Fibroblast of skin of left biceps (primary cell): ENCODE data around the gene TMEM52B.
"Not testable (repeated sequence)": the region's sequence is repeated elsewhere in the genome, so short reads cannot be mapped to it uniquely, and the experiment has no call there.

Source experiments
- DNase-seq, 2 experiments: peaks; one replicate each; pipeline ENCODE4 v3.0.0-alpha.2; 2013; ENCODE audit warnings: low read depth in 2 of 2

Gene TMEM52B

DNA sequence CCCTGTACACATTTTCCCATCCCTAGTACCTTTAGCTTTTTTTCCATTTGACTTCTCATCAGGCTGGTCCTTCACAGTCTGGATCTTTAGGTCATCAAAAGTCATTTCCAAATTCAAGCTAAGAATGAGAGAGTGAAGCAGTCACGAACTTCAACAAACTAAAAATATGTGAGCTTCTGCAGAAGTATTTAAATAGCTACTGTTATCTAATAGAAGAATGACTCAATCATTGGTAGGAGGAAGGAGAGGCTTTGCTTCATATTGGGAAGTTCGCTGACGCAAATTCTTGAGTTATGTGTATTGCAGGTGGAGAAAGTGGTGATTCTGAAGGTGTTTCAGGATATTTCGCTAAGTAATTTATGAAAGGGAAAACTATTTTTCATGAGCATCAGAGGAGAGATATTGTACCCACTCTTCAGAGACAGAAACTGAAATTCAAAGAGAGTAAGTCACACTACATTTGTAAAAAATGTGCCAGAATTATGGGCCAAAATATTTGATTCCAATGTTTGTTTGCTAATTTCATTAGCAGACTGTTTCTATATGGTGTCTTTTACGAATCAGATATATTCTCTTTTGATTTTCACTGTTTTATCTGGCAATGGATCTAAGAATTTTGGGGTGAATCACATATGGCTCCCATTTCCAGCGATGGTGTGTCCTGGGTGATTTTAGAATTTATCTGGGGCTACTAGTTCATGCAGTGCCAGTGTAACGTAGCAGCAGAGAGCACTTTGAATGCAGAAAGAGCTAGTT, 6.7 kb upstream of the TMEM52B start, which contains the start of gene OLR1:
Gene OLR1, minus strand, starts transcription at position 160 of the 756 bp plus-strand sequence. Its CDS starts 55 bp downstream, at position 105.
- DNase-seq = no peak

DNA sequence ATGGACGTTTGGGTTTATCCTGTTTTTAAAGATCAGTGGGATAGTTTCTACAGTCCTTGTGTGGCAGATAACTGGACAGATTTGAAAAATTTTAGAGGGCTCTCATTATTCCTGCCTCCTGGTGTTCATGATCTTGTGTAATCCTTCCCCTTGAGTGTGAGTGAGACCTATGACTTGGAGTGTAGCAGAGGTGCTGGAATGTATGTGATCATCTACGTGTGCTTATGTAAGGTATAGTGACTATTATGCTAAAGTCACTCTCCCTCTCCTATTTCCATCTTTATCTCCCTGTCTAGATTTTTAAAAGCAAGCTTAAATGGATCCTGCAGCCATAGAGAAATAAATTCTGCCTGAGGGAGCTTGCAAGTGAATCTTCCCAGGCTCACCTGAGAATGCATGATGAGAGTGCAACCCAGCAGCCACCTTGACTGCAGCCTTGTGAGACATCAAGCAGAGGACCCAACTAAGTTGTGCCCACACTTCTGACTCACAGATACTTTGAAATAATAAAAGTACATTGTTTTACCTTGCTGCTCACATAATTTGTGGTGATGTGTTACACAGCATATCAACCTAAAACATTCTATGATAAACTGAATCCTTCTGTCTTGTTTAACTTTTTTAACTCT, 3.7 kb upstream of the TMEM52B start:
- no peak for DNase-seq

DNA sequence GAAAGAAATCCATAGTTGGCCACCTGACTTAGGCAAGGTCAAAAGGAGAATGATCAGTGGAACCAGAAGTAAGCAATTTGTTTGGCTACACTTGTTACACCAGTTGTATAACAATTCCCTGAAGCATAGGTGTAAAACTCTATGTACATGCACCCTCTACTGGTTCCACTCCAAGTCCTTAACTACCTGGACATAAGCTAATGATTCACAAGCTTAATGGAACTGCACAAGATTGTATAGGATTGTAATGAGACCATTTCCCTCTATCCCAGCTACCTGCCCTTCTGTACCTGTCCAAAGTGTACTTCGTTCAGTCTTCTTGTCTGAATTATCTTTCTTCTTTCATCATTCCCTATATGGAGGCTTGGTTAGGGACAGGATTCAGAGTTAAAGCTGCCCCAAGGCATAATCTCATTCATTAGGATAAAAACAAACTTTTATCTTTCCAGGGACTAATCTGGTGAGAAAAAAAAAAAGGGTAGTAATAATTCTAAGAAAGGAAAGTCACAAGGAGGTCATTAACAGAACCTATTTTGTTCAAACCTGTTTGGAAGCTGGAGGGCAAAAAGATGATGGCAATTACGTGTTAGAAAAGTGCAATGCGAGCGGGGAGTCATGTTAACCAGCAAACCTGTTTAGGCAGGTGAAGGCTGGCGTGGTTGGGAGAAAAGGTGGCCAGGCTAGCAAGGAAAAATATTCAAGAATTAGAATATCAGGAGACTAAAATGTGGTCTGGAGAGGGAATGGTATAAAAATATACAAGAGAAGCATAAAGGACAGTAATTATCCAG, 2.8 kb upstream of the TMEM52B start:
- no peak for DNase-seq

DNA sequence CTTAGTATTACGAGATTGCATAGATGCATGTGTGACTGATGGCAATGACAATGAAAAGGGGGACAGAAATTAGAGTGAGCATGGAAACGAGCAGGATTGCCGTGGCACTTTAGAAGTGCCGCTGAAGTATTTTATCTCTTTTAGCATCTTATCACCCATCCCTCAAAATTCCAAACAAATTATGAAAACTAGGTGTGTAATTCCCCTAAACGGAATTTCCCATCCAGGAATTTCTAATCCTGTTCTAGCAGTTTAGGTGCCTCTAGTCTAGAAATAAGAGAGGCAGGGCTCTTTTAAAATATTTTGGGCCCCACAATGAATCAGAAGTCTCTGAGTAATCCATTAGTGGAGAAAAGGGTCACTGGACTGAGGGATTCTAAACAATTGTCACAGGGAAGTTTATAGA, 947 bp downstream of the TMEM52B start:
- DNase-seq = no peak

DNA sequence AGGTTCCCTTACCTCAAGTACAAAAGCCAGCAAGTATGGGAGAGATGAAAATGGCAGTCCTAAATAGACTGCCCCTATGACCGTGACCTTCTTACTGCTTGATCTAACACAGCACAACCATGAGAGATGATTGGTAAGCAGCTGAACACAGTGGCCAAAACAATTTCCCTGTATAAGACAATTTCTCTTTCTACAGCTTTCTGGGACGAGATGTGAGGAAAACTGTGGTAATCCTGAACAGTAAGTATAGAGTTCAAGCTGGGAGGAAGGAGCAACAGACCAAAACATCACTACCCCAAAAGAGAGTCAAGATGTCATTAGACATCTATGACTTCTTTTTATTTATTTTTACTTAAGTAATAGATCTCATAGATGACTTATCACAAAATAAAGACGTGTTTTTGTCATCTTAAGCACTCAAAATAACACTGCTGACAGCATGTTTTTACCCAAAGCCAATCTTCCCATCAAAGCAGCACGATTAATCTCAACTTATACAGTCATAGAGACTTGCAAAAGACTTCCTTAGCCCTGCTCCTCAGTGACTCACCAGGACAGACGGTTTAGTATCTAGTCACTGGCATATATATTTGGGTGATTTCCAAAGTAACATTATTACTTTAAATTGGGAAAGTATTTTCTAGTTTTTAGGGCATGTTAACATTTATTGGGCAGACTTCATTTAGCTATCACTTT, 3.7 kb downstream of the TMEM52B start:
- peak; percentile 50 to 53 for DNase-seq

DNA sequence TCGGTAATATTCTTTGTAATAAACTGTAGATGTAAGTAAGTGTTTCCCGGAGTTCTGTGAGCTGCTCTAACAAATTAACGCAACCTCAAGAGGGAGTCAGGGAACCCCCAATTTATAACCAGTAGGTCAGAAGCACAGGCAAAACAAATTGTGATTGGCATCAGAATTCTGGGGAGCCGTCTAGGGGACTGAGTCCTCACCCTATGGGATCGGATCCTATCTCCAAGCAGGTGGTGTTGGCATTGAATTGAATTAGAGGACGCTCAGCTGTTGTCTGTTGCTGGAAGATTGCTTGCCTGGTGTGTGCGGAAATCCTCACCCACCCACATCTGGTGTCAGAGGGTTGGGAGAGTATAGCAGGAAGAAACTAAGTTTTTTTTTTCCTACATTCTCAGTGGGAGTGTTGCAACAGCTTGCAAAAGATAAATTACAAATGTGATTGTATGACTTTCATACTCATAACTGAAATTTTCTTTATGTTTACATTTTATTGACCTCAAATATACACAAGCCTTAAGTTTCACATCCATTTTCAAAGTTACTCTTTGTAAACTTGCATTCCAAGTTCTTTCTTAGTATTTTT, 5.5 kb downstream of the TMEM52B start:
- peak; percentile 64 to 67 for DNase-seq

DNA sequence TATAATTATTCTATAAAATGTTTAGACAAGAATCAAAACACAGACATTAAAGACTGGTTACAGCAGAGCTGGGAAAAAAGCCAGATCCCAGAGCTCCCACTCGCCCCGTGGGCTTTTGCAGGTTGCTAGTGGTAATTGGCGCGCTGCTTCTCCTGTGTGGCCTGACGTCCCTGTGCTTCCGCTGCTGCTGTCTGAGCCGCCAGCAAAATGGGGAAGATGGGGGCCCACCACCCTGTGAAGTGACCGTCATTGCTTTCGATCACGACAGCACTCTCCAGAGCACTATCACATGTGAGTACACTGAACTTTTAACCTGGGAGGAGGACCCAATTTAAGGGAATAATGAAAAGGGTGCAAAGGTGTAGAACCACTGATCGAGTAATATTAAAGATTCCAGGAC, 7.5 kb downstream of the TMEM52B start:
- no peak for DNase-seq

DNA sequence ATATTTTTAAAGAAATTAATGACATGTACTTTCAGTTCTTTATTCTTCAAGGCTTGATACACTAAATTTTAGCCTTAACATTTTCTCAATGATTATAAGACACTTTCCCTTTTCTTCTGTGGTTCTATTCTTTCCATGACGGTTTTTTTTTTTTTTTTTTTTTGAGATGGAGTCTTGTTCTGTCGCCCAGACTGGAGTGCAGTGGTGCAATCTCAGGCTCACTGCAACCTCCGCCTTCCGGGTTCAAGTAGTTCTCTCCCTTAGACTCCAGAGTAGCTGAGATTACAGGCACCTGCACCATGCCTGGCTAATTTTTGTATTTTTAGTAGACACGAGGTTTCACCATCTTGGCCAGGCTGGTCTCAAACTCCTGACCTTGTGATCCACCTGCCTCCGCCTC, 8.1 kb downstream of the TMEM52B start:
- DNase-seq = not testable (repeated sequence)

DNA sequence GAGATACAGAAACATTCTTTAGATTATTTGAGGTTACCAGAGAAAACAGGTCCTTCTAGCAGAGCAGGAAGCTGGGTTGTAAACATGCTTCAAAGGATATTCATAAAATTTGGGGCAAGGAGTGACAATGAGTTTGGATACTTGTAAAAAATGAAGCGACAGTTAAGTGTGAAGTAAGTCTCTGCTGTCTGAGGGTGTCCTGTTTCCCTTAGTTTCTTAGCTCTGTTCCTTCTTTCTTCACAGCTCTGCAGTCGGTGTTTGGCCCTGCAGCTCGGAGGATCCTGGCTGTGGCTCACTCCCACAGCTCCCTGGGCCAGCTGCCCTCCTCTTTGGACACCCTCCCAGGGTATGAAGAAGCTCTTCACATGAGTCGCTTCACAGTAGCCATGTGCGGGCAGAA, 10.8 kb downstream of the TMEM52B start:
- DNase-seq = no peak

DNA sequence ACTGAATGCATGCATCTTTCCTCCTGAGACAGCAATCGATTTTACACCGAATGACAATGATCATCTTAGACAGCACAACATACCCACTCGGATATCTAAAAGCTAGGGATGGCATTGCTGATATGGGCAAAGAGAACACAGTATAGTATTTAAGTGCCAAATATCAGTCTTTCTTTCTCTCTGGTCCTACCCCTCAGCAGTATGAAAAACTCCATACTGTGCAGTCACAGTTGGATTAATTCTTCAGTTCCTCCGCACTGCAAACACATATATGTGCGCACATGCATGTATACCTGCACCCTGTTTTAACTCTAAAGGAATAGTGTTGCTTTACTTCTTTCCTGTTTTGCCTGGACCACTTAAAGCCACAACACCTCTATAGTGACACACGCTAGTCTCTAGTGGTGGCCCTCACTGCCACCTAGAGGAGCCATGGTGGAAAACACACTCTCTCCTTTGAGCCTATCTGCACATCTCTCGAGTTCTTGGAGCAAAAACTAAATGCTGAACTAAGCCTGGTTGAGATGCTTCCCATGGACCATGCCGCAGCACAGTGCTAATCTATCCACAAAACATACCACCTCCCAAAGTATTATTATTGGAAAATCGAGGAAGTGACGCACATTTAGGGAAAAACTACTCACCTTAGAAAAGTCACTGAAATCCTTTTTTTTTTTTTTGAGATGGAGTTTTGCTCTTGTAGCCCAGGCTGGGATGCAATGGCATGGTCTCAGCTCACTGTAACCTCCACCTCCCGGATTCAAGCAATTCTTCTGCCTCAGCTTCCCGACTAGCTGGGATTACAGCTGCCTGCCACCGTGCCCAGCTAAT, 11.9 kb downstream of the TMEM52B start:
- DNase-seq = no peak

DNA sequence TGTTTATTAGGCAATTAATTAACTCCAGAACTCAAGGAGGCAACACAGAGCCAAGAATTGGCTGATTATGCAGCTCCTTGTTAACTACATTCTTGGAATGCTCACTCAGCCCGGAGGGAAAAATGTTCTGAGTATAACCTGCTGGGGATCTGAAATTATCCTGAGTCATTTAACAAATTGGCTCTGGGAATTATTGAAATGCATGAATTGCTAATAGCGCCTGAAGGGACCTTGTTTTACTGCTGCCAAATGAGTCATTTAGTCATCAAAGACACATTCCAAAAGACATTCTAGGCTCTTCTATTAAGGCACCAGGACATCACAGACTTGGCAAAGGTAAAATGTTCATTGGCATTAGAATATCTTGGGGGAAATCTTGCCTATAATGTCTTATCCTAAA, 13.0 kb downstream of the TMEM52B start:
- peak; percentile 69 to 74 for DNase-seq

DNA sequence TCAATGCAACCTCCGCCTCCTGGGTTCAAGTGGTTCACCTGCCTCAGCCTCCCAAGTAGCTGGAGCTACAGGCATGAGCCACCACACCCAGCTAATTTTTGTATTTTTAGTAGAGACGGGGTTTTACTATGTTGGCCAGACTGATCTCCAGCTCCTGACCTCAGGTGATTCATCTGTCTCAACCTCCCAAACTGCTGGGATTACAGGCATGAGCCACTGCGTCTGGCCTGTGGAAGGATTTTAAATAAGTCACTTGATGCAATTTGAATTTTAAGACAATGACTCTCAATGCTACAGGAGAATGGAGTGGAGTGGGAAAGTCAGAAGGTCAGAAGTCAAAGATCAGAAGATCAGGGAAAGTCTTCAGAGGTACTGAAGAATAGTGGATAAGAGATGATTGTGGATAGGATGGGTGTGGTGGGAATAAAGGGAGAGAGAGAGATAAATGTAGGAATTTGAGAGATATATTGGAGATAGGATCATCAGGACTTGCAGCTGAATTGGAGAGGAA, 15.4 kb downstream of the TMEM52B start:
- DNase-seq = no peak

DNA sequence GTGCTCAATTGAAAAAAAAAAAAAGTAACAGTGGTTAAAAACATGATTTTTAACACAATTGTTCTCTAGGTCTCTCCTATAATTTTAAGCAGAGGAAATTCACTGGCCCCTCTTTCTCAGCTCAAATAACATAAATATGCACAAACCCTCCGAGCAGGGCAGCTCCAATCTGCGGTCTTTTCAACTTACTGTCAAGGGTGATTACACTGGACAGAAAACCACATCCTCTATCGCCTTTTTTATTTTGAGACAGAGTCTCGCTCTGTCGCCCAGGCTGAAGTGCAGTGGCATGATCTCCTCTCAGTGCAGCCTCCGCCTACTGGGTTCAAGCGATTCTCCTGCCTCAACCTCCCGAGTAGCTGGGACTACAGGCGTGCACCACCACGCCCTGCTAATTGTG, 17.4 kb downstream of the TMEM52B start:
- DNase-seq = no peak

DNA sequence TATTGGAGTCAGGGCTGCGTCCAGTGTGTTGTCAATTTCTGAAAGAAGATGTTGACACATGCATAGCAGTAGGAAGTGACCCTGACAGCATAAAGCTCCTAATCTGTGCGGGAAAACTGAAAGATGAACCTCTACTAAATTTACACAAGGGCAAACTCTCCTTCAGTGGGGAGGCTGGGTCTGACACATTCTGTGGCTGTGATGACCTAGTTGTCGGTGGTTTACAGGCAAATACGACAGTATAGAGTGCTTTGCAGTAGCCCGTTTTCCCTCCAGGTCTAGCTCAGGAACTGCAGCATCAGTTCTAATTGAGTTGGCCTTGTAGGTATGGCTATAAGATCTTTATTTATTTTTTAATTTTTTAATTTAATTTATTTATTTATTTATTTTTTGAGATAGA, 19.0 kb downstream of the TMEM52B start:
- DNase-seq = no peak

DNA sequence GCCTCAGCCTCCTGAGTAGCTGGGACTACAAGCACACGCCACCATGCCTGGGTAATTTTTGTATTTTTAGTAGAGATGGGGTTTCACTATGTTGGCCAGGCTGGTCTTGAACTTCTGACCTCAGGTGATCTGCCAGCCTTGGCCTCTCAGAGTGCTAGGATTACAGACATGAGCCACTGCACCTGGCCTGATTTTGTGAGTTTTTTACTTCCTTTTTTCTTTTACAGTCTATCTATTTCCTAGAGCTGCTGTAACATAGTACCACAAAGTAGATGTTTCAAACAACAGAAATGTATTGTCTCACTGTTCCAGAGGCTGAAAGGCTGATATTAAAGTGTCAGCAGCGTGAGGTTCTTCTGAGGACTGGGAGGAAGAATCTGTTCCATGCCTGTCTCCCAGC, 25.7 kb downstream of the TMEM52B start:
- DNase-seq = not testable (repeated sequence)

DNA sequence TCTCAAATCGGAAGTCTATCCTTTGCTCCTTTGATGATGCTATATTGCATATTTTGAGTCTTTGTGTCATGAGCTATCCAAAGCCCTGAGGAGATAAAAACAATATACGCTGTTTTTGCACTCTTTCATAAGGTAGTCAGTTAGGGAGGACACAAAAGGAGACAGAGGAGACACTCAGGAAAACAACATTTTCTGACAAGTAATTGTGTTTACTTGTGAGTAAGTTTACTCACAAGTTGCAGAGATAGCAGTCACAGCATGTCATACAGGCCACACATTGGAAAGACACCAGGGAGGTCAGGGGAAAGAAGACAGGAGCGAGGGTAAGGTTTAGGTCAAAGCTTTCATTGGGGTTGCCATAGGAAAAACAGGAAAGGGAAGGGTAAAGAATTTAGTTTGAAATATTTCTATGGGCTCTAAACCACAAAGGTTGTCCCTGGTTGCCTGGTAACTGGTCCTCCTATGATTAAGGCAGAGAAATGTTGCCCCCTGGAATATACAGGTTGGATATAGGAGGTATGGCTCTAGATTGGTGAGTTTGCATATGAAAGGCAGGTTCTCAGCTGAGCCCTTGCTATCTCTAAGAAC, 26.5 kb downstream of the TMEM52B start:
- no peak for DNase-seq

DNA sequence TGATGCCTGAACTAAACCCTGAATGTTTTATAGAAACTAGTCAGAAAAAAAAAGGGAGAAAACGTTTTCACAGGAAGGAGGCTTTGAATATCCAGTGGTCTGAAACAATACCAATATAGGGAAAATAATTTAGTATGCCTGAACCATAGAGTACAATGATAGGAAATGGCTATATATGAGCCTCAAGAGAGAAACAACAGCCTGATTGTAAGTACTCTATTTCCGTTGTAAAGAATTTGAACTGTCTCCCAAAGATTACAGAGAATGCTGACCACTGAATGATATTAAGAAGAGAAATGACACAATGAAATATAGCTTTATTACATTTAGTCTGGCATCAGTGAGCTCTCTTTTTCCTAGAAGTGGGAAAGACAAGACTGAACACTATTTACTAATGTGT, 28.3 kb downstream of the TMEM52B start:
- no peak for DNase-seq

DNA sequence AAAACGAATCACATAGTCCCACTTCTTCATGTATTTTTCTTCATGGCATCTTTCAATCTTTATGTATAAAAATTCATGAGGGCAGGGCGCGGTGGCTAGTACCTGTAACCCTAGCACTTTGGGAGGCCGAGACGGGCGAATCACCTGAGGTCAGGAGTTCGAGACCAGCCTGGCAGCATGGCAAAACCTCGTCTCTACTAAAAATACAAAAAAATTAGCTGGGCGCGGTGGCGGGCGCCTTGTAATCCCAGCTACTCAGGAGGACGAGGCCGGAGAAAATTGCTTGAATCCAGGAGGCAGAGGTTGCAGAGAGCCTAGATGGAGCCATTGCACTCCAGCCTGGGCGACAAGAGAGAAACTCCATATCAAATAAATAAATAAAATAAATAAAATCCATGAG, 31.4 kb downstream of the TMEM52B start:
- DNase-seq = no peak

DNA sequence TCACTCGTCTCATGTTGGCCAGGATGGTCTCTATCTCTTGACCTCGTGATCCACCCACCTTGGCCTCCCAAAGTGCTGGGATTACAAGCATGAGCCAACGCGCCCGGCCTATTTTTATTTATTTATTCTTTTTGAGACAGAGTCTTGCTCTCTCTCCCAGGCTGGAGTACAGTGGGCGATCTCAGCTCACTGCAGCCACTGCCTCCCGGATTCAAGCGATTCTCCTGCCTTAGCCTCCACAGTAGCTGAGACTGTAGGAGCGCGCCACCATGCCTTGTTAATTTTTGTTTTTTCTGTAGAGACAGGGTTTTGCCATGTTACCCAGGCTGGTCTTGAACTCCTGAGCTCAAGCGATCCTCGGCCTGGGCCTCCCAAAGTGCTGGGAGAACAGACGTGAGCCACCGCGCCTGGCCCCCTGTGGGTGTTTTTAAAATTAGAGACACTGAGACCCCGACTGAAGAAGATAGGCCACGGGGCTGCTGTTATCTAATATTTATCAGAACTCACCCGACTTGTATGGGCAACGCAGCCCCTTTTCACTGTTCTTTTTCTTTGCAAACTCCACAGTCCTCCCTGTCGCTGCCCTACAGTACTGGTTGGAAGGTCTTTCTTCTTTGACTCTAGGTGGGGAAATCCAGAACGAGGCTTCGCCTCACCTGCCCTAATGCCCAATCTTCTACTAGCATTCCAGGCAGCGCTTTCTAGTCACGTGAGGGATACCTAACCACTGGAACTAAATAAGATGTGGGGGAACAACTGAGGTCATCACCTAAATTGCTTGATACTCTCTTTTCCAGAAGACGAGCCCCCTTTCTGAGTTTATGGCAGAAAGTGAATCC, 32.5 kb downstream of the TMEM52B start:
- no peak for DNase-seq
